ENCODE data around the gene WDR27.

The WDR27 gene

GRCh38 chr6:169664227-169664626 is 37.6 kb downstream of the WDR27 start:
- TF ChIP-seq POLR2AphosphoS5 (IDR thresholded peaks at IDR 0.05; ENCODE audit: low read depth, low read length): no peak
- TF ChIP-seq FOXP2 (optimal IDR thresholded peaks at IDR 0.05; ENCODE audit: borderline replicate concordance, extremely low read depth, extremely low read length, insufficient read depth): no peak
- TF ChIP-seq REST (IDR thresholded peaks at IDR 0.05; ENCODE audit: insufficient read depth in 1 of 2, low read depth in 2 of 2, low read length in 2 of 2): no peak
- no peak for TF ChIP-seq SIN3A (IDR thresholded peaks at IDR 0.05; ENCODE audit: borderline replicate concordance, insufficient read depth, low read length)
- TF ChIP-seq TAF1 (IDR thresholded peaks at IDR 0.05; ENCODE audit: borderline replicate concordance, insufficient read depth, low read length): no peak

DNA sequence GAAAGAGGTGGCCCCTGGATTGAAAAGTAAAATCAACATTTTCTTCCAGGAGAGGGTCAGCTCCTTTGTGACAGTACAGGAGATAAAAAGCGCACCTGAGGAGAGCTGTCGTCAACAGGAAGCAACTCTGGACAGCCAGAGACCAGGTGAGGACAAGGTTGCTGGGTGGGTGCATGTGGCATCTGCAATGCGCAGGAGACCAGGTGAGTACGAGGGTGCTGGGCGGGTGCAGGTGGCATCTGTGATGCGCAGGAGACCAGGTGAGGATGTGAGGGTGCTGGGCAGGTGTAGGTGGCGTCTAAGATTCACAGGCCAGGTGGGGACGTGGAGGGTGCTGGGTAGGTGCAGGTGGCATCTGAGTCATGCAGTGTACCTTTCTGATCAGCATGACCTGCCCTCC is 38.4 kb downstream of the WDR27 start:
- no peak for TF ChIP-seq REST (IDR thresholded peaks at IDR 0.05; ENCODE audit: insufficient read depth in 1 of 2, low read depth in 2 of 2, low read length in 2 of 2)
- TF ChIP-seq SIN3A (IDR thresholded peaks at IDR 0.05; ENCODE audit: borderline replicate concordance, insufficient read depth, low read length): no peak
- no peak for TF ChIP-seq TAF1 (IDR thresholded peaks at IDR 0.05; ENCODE audit: borderline replicate concordance, insufficient read depth, low read length)
- no peak for TF ChIP-seq FOXP2 (optimal IDR thresholded peaks at IDR 0.05; ENCODE audit: borderline replicate concordance, extremely low read depth, extremely low read length, insufficient read depth)
- no peak for TF ChIP-seq POLR2AphosphoS5 (IDR thresholded peaks at IDR 0.05; ENCODE audit: low read depth, low read length)

DNA sequence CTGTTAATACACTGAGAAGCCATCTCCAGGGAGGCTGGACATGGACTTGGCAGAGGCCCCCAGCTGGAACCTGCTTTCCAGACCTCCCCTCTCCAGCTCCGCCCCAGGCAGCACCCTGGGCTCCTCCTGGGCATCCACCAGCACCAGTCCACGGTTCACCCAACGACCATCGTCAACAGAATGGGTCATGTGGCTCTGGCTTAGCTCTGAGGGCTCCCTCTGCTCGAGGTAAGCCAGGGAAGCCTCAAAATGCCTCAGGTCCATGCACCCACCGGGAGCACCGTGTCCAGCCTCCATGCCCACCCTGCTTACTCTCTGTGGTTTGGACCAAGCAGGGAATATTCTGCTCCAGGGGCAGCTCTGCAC is 40.5 kb downstream of the WDR27 start:
- TF ChIP-seq REST (IDR thresholded peaks at IDR 0.05; ENCODE audit: insufficient read depth in 1 of 2, low read depth in 2 of 2, low read length in 2 of 2) (no peak), TAF1 (IDR thresholded peaks at IDR 0.05; ENCODE audit: borderline replicate concordance, insufficient read depth, low read length) (no peak), SIN3A (IDR thresholded peaks at IDR 0.05; ENCODE audit: borderline replicate concordance, insufficient read depth, low read length) (no peak), POLR2AphosphoS5 (IDR thresholded peaks at IDR 0.05; ENCODE audit: low read depth, low read length) (no peak), FOXP2 (optimal IDR thresholded peaks at IDR 0.05; ENCODE audit: borderline replicate concordance, extremely low read depth, extremely low read length, insufficient read depth) (no peak)

- TF ChIP-seq SIN3A (IDR thresholded peaks at IDR 0.05; ENCODE audit: borderline replicate concordance, insufficient read depth, low read length) (no peak), POLR2AphosphoS5 (IDR thresholded peaks at IDR 0.05; ENCODE audit: low read depth, low read length) (no peak), TAF1 (IDR thresholded peaks at IDR 0.05; ENCODE audit: borderline replicate concordance, insufficient read depth, low read length) (no peak), REST (IDR thresholded peaks at IDR 0.05; ENCODE audit: insufficient read depth in 1 of 2, low read depth in 2 of 2, low read length in 2 of 2) (no peak), FOXP2 (optimal IDR thresholded peaks at IDR 0.05; ENCODE audit: borderline replicate concordance, extremely low read depth, extremely low read length, insufficient read depth) (no peak)
Measured at GRCh38 chr6:169660751-169661390, 41.0 kb downstream of the WDR27 start.
